Astrocyte (in vitro differentiated cells and primary cell): ENCODE results near the gene CD48.

Experiments
- EZH2 ChIP-seq: IDR thresholded peaks from 2 replicates; pipeline ENCODE4 v1.6.1; 2012; ENCODE audit warnings: mild to moderate bottlenecking, low read length, inconsistent platforms; ENCODE audit not compliant: insufficient read depth
- TF ChIP-seq, protein P1 (sequence below): IDR thresholded peaks from 2 replicates; pipeline ENCODE4 v1.5.1; 2011; ENCODE audit warnings: low read depth, mild to moderate bottlenecking, inconsistent platforms, low read length, moderate library complexity; ENCODE audit not compliant: insufficient read depth

DNA sequence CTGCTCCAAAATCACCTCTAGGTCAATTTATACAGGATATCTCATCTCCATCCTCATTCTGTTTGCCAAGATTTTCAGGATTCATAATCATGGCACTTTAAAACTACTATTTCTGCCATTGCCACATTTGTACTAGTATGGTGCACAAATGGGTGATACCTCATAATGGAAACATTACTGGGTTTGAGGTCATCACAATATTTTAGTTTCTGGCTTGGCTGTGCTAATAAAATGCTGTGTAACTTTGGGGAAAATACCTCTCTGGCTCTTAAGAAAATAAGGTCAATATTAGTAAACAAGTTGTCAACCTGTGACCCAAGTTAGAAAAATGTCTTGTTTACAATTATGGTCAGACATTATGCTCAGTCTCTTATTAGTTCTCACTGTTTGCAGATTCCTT, 22.7 kb upstream of the CD48 start:
- TF ChIP-seq, protein P1, sequence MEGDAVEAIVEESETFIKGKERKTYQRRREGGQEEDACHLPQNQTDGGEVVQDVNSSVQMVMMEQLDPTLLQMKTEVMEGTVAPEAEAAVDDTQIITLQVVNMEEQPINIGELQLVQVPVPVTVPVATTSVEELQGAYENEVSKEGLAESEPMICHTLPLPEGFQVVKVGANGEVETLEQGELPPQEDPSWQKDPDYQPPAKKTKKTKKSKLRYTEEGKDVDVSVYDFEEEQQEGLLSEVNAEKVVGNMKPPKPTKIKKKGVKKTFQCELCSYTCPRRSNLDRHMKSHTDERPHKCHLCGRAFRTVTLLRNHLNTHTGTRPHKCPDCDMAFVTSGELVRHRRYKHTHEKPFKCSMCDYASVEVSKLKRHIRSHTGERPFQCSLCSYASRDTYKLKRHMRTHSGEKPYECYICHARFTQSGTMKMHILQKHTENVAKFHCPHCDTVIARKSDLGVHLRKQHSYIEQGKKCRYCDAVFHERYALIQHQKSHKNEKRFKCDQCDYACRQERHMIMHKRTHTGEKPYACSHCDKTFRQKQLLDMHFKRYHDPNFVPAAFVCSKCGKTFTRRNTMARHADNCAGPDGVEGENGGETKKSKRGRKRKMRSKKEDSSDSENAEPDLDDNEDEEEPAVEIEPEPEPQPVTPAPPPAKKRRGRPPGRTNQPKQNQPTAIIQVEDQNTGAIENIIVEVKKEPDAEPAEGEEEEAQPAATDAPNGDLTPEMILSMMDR = no peak
- no peak for TF ChIP-seq EZH2
